Neural cell (in vitro differentiated cells): ENCODE data around the gene POC5. TPM values are rescaled to one million over a fixed set of nuclear protein-coding genes. Genes with fewer than 3 reads are reported as not detected.

Source experiments
- H2AFZ ChIP-seq: fragments of 200-600, 300-800 bp; sonication (generic), shearing (Covaris generic); 2 replicates; pipeline ENCODE4 v1.6.0; 2014; ENCODE audit warnings: low read depth, mild to moderate bottlenecking, antibody characterized with exemption, low read length, moderate library complexity
- H3F3A ChIP-seq: fragments of 200-600 bp; shearing (Covaris generic); 2 replicates; pipeline ENCODE4 v1.6.1; 2016; ENCODE audit warnings: mild to moderate bottlenecking, moderate library complexity, mixed read lengths, antibody characterized with exemption, low read length; ENCODE audit not compliant: insufficient read depth, poor library complexity, severe bottlenecking
- H3K27ac ChIP-seq: fragments of 200-600, 300-800 bp; sonication (generic), shearing (Covaris generic); 2 replicates; pipeline ENCODE4 v1.5.1; 2014; ENCODE audit warnings: mild to moderate bottlenecking, low read length, moderate library complexity
- H3K27me3 ChIP-seq: fragments of 300-800, 200-600 bp; sonication (generic), shearing (Covaris generic); 2 replicates; pipeline ENCODE4 v1.6.0; 2014; ENCODE audit warnings: mild to moderate bottlenecking, low read depth, low read length, moderate library complexity; ENCODE audit not compliant: insufficient read depth
- H3K36me3 ChIP-seq: fragments of 300-800, 200-600 bp; sonication (generic), shearing (Covaris generic); 2 replicates; pipeline ENCODE4 v1.5.1; 2014; ENCODE audit warnings: mild to moderate bottlenecking, antibody characterized with exemption, low read length, moderate library complexity; ENCODE audit not compliant: insufficient read depth
- H3K4me2 ChIP-seq: fragments of 300-800, 200-600 bp; sonication (generic), shearing (Covaris generic); 2 replicates; pipeline ENCODE4 v1.6.0; 2014; ENCODE audit warnings: mild to moderate bottlenecking, low read length
- H3K4me3 ChIP-seq: fragments of 300-800, 200-600 bp; sonication (generic), shearing (Covaris generic); 2 replicates; pipeline ENCODE4 v1.5.1; 2014; ENCODE audit warnings: mild to moderate bottlenecking, low read length, moderate library complexity
- H3K79me2 ChIP-seq: fragments of 200-600 bp; shearing (Covaris generic); replicated peaks from 2 replicates; pipeline ENCODE4 v1.6.0; 2014; ENCODE audit warnings: mild to moderate bottlenecking, low read length, moderate library complexity; ENCODE audit not compliant: insufficient read depth
- H3K9ac ChIP-seq: fragments of 300-800, 200-600 bp; sonication (generic), shearing (Covaris generic); 2 replicates; pipeline ENCODE4 v1.6.1; 2016; ENCODE audit warnings: mild to moderate bottlenecking, low read length, mixed read lengths
- H3K9me2 ChIP-seq: fragments of 200-600 bp; shearing (Covaris generic); 2 replicates; pipeline ENCODE4 v1.6.1; 2016; ENCODE audit warnings: mild to moderate bottlenecking, low read length, mixed read lengths; ENCODE audit not compliant: insufficient read depth
- H3K9me3 ChIP-seq: fragments of 200-600, 300-800 bp; sonication (generic), shearing (Covaris generic); 2 replicates; pipeline ENCODE4 v1.6.1; 2016; ENCODE audit warnings: mild to moderate bottlenecking, mixed run types, low read length, moderate library complexity, mixed read lengths
- H4K20me1 ChIP-seq: fragments of 200-600 bp; shearing (Covaris generic); 2 replicates; pipeline ENCODE4 v1.6.1; 2016; ENCODE audit warnings: mild to moderate bottlenecking, mixed run types; ENCODE audit not compliant: insufficient read depth
- EP300 ChIP-seq: fragments of 450-650 bp; conservative IDR thresholded peaks from 2 replicates; pipeline ENCODE4 v1.6.1; 2014; ENCODE audit warnings: antibody characterized with exemption, mild to moderate bottlenecking, moderate library complexity; ENCODE audit not compliant: poor library complexity, severe bottlenecking
- EZH2 ChIP-seq: fragments of 200-600, 300-800 bp; shearing (Covaris generic), sonication (generic); IDR thresholded peaks from 2 replicates; pipeline ENCODE4 v1.6.1; 2014; ENCODE audit warnings: antibody characterized with exemption, low read length, borderline replicate concordance, mild to moderate bottlenecking; ENCODE audit not compliant: insufficient read depth, poor library complexity, severe bottlenecking
- MXI1 ChIP-seq: fragments of 450-650 bp; conservative IDR thresholded peaks from 2 replicates; pipeline ENCODE4 v1.6.1; 2014; ENCODE audit warnings: antibody characterized with exemption, mild to moderate bottlenecking; ENCODE audit not compliant: poor library complexity, severe bottlenecking
- POLR2AphosphoS5 ChIP-seq: IDR thresholded peaks from 2 replicates; pipeline ENCODE4 v1.6.1; 2012
- RAD21 ChIP-seq: fragments of 450-650 bp; conservative IDR thresholded peaks from 2 replicates; pipeline ENCODE4 v1.6.1; 2014; ENCODE audit warnings: antibody characterized with exemption, mild to moderate bottlenecking, moderate library complexity
- SMC3 ChIP-seq: fragments of 450-650 bp; conservative IDR thresholded peaks from 2 replicates; pipeline ENCODE4 v1.6.1; 2014; ENCODE audit warnings: antibody characterized with exemption, mild to moderate bottlenecking, moderate library complexity; ENCODE audit not compliant: poor library complexity
- TAF1 ChIP-seq: IDR thresholded peaks from 2 replicates; pipeline ENCODE4 v1.6.1; 2012; ENCODE audit warnings: low read depth
- polyA plus RNA-seq: library from polyadenylated mRNA; depleted of rRNA; stranded (reverse); fragments of >200 nt; gene quantifications from 2 replicates; pipeline ENCODE4 v1.2.3, GENCODE V29; 2014
- TF ChIP-seq, protein P1 (sequence below): IDR thresholded peaks from 2 replicates; pipeline ENCODE4 v1.6.1; 2012; ENCODE audit warnings: borderline replicate concordance
- TF ChIP-seq, protein P2 (sequence below): fragments of 450-650 bp; IDR thresholded peaks from 2 replicates; pipeline ENCODE4 v1.5.1; 2014; ENCODE audit warnings: antibody characterized with exemption, mild to moderate bottlenecking, moderate library complexity; ENCODE audit not compliant: poor library complexity, severe bottlenecking

Gene POC5
- polyA plus RNA-seq, 1 donor from 2014 or later, result 36.1 TPM

DNA sequence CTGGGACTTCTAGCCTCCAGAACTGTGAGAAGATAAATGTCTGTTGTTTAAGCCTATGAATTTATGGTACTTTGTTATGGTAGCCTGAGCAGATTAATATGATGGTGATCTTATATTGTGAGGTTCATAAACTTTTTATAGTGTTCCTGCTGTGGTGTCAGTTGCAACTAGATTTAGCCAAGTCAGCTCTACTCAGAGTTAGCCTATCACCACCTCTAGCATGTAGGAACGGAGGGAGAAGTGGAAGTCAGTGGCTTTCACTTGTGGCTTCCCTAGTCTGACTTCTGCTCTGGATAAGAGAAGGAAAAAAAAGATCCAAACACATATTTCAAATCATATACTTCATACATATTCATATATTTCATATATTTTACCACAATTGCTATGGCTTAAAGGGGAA is 6.6 kb downstream of the POC5 start:
- no peak for TF ChIP-seq MXI1
- no peak for TF ChIP-seq POLR2AphosphoS5
- no peak for TF ChIP-seq RAD21
- TF ChIP-seq, protein P1, sequence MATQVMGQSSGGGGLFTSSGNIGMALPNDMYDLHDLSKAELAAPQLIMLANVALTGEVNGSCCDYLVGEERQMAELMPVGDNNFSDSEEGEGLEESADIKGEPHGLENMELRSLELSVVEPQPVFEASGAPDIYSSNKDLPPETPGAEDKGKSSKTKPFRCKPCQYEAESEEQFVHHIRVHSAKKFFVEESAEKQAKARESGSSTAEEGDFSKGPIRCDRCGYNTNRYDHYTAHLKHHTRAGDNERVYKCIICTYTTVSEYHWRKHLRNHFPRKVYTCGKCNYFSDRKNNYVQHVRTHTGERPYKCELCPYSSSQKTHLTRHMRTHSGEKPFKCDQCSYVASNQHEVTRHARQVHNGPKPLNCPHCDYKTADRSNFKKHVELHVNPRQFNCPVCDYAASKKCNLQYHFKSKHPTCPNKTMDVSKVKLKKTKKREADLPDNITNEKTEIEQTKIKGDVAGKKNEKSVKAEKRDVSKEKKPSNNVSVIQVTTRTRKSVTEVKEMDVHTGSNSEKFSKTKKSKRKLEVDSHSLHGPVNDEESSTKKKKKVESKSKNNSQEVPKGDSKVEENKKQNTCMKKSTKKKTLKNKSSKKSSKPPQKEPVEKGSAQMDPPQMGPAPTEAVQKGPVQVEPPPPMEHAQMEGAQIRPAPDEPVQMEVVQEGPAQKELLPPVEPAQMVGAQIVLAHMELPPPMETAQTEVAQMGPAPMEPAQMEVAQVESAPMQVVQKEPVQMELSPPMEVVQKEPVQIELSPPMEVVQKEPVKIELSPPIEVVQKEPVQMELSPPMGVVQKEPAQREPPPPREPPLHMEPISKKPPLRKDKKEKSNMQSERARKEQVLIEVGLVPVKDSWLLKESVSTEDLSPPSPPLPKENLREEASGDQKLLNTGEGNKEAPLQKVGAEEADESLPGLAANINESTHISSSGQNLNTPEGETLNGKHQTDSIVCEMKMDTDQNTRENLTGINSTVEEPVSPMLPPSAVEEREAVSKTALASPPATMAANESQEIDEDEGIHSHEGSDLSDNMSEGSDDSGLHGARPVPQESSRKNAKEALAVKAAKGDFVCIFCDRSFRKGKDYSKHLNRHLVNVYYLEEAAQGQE, result no peak
- TF ChIP-seq TAF1, result no peak
- no peak for TF ChIP-seq SMC3
- no peak for TF ChIP-seq EP300
- no peak for TF ChIP-seq EZH2
- TF ChIP-seq, protein P2, sequence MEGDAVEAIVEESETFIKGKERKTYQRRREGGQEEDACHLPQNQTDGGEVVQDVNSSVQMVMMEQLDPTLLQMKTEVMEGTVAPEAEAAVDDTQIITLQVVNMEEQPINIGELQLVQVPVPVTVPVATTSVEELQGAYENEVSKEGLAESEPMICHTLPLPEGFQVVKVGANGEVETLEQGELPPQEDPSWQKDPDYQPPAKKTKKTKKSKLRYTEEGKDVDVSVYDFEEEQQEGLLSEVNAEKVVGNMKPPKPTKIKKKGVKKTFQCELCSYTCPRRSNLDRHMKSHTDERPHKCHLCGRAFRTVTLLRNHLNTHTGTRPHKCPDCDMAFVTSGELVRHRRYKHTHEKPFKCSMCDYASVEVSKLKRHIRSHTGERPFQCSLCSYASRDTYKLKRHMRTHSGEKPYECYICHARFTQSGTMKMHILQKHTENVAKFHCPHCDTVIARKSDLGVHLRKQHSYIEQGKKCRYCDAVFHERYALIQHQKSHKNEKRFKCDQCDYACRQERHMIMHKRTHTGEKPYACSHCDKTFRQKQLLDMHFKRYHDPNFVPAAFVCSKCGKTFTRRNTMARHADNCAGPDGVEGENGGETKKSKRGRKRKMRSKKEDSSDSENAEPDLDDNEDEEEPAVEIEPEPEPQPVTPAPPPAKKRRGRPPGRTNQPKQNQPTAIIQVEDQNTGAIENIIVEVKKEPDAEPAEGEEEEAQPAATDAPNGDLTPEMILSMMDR, result no peak
- no peaks in the 10 kb centered on the region for H3K9me2 ChIP-seq
- H3K9ac ChIP-seq, result no peak overlapping the region
- no peaks in the 10 kb centered on the region for H3K36me3 ChIP-seq
- no peak overlapping the region for H3K27ac ChIP-seq
- no peak overlapping the region for H2AFZ ChIP-seq
- peaks cover 4% of the 10 kb centered on the region for H3K79me2 ChIP-seq
- H3K4me3 ChIP-seq, result no peak overlapping the region
- H3K4me2 ChIP-seq, result no peak overlapping the region
- H4K20me1 ChIP-seq, result no peaks in the 10 kb centered on the region
- H3F3A ChIP-seq, result no peaks in the 10 kb centered on the region
- H3K27me3 ChIP-seq, result no peaks in the 10 kb centered on the region
- no peaks in the 10 kb centered on the region for H3K9me3 ChIP-seq

DNA sequence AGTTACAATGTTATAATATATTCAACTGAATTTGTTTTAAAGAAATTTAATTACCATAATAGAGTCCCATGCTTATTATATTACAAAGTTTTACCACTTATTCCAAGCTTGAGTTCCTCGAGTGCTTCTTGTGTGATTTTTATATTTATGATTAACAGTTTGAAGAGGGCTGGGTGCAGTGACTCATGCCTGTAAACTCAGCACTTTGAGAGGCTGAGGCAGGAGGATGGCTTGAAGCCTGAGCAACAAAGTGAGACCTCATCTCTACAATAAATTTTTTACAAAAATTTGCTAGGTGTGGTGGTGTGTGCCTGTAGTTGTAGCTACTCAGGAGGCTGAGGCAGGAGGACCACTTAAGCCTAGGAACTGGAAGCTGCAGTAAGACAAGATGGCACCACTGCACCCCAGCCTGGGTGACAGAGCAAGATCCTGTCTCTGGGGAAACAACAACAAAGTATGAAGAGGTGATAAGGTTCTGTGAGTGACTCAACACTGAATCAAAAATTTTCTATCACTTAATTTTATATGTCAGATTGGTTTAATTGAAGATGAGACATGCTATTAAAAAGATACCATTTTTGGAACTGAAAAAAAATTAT is 9.2 kb downstream of the POC5 start:
- no peak overlapping the region for H3K9ac ChIP-seq
- no peak overlapping the region for H3K27ac ChIP-seq
- no peaks in the 10 kb centered on the region for H3K9me3 ChIP-seq
- H3K79me2 ChIP-seq, result no peaks in the 10 kb centered on the region
- H3F3A ChIP-seq, result no peaks in the 10 kb centered on the region
- no peaks in the 10 kb centered on the region for H3K9me2 ChIP-seq
- no peak overlapping the region for H2AFZ ChIP-seq
- H3K36me3 ChIP-seq, result no peaks in the 10 kb centered on the region
- H4K20me1 ChIP-seq, result no peaks in the 10 kb centered on the region
- TF ChIP-seq, protein P2, result no peak
- H3K4me3 ChIP-seq, result no peak overlapping the region
- no peak overlapping the region for H3K4me2 ChIP-seq
- no peaks in the 10 kb centered on the region for H3K27me3 ChIP-seq
